Measurements from ENCODE around the gene PRKAG1. TPM values are rescaled to one million over a fixed set of nuclear protein-coding genes. Genes with fewer than 3 reads are reported as not detected.

PRKAG1 gene
- total RNA-seq, 2 donors from 2014 or later: 25.4 to 26.4 TPM

GRCh38 chr12:48979602-48980388 is 38.8 kb downstream of the PRKAG1 start:
- no peaks in the 10 kb centered on the region for H3K9me3 ChIP-seq
- DNase-seq: peak in 2 of 4 donors; percentile 43 to 58
- no peak overlapping the region for H3K27ac ChIP-seq
- ATAC-seq: peak; percentile 22
- no peak for TF ChIP-seq CTCF (IDR thresholded peaks at IDR 0.05)
- TF ChIP-seq POLR2A (IDR thresholded peaks at IDR 0.05): no peak
- H3K36me3 ChIP-seq (replicated peaks in 1 of 2; ENCODE audit: insufficient read depth in 1 of 2, low read depth in 2 of 2): no peaks in the 10 kb centered on the region
- 0 to 1% methylated on average over 6 to 55 of the region's 55 CpGs for WGBS, 2 donors
- intact Hi-C loops (cut with DNase I): no loop called here
- peaks cover 0 to 43% of the 10 kb centered on the region in 2 donors for H3K27me3 ChIP-seq
- H3K4me1 ChIP-seq: peaks cover 43% of the 10 kb centered on the region
- H3K4me3 ChIP-seq: no peak overlapping the region

- 4 to 5% methylated on average over 15 to 45 of the region's 45 CpGs for WGBS, 2 donors
- no peaks in the 10 kb centered on the region for H3K36me3 ChIP-seq (replicated peaks in 1 of 2; ENCODE audit: insufficient read depth in 1 of 2, low read depth in 2 of 2)
- no peaks in the 10 kb centered on the region for H3K9me3 ChIP-seq
- H3K4me3 ChIP-seq: no peak overlapping the region
- DNase-seq (no peak), ATAC-seq (peak; percentile 3)
- peaks cover 0 to 43% of the 10 kb centered on the region in 2 donors for H3K27me3 ChIP-seq
- TF ChIP-seq POLR2A (IDR thresholded peaks at IDR 0.05): no peak
- TF ChIP-seq CTCF (IDR thresholded peaks at IDR 0.05): no peak
- H3K4me1 ChIP-seq: peaks cover 43% of the 10 kb centered on the region
- intact Hi-C loops (cut with DNase I): no loop called here
- no peak overlapping the region for H3K27ac ChIP-seq
These were observed 39.6 kb downstream of the PRKAG1 start for GRCh38 chr12:48978741-48979601.

- Histone ChIP-seq H3K9me3 (no peaks in the 10 kb centered on the region), H3K36me3 (replicated peaks in 1 of 2; ENCODE audit: insufficient read depth in 1 of 2, low read depth in 2 of 2) (no peaks in the 10 kb centered on the region), H3K4me1 (peaks cover 43% of the 10 kb centered on the region), H3K27ac (no peak within 1 kb of the TSS), H3K4me3 (no peak within 1 kb of the TSS), H3K27me3 (peaks cover 0 to 43% of the 10 kb centered on the region in 2 donors)
- DNase-seq (peak in 1 of 4 donors; percentile 38), ATAC-seq (peak; percentile 32)
- TF ChIP-seq CTCF (IDR thresholded peaks at IDR 0.05): no peak
- TF ChIP-seq POLR2A (IDR thresholded peaks at IDR 0.05): no peak
- intact Hi-C loops (cut with DNase I): no loop called here
- WGBS, 2 donors: 1% methylated on average over 41 of the region's 45 CpGs; no CpG with 5 or more reads in 1 of the 2 donors
These were observed 40.3 kb downstream of the PRKAG1 start, which contains the start of gene WNT1 for GRCh38 chr12:48978291-48978740. Gene WNT1, plus strand, starts transcription at chr12:48978322. Its CDS starts 329 bp downstream, at chr12:48978651.

GRCh38 chr12:48977290-48978281 is 41.0 kb downstream of the PRKAG1 start:
- Histone ChIP-seq H3K36me3 (replicated peaks in 1 of 2; ENCODE audit: insufficient read depth in 1 of 2, low read depth in 2 of 2) (no peaks in the 10 kb centered on the region), H3K27ac (no peak overlapping the region), H3K27me3 (peaks cover 0 to 47% of the 10 kb centered on the region in 2 donors), H3K4me3 (no peak overlapping the region), H3K9me3 (no peaks in the 10 kb centered on the region), H3K4me1 (peaks cover 43% of the 10 kb centered on the region)
- ATAC-seq (peak; percentile 49), DNase-seq (peak in 3 of 4 donors; percentile 52 to 62 (median 61))
- WGBS, 2 donors: 11 to 34% methylated on average over 18 to 41 of the region's 50 CpGs
- peak; percentile 57 to 78 (median 69) for TF ChIP-seq CTCF (IDR thresholded peaks at IDR 0.05)
- TF ChIP-seq POLR2A (IDR thresholded peaks at IDR 0.05): no peak
- intact Hi-C loops (cut with DNase I): no loop called here

Measured in body of pancreas (tissue), 4 donors.